HG03135 (cell line): Measurements from ENCODE around the gene DOLPP1.
"Not testable (repeated sequence)": the region's sequence is repeated elsewhere in the genome, so short reads cannot be mapped to it uniquely, and the experiment has no call there.

Experiments
- ATAC-seq: cut with Tn5 transposase; IDR thresholded peaks from one replicate; pipeline ENCODE4 v1.9.1; 2021; ENCODE audit warnings: mild to moderate bottlenecking, moderate library complexity; ENCODE audit not compliant: unreplicated experiment

DOLPP1 gene

DNA sequence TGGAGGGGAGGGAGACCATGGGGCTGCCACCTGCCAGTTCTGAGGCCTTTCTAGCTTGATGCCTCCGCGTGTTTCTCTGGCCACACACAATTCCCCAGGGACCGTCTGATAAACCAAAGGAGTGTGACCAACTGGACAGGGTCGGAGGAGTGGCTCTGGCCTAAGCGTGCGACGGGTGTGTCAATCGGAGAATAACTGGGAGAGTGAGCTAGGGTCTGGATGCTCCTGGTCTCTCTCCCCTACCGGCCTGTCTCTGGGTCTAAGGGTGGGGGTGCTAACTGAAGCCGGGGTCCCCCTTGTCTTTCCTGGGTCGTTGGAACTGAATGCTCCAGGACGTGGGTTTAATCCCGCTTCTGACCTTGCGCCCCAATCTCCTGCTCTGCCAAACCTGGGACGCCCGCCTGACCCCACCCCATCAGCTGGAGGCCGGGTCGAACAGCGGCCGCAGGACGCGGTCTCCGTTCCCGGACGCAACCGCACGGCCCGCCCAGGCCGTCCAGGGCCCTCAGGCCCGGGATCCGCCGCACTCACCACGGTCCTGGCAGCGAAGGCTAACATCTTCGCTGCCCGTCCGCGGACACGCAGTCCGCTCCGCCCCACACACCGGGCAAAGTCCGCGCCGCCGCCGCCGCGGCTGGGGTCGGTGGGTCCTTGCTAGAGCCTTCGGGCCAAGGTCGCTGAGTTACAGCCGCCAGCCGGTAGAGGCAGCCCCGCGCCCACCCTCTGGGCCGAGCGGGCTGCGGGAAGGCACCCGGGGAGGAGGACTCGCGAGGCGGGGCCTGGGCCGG is 29.2 kb downstream of the DOLPP1 start:
- ATAC-seq = peak; percentile 5

DNA sequence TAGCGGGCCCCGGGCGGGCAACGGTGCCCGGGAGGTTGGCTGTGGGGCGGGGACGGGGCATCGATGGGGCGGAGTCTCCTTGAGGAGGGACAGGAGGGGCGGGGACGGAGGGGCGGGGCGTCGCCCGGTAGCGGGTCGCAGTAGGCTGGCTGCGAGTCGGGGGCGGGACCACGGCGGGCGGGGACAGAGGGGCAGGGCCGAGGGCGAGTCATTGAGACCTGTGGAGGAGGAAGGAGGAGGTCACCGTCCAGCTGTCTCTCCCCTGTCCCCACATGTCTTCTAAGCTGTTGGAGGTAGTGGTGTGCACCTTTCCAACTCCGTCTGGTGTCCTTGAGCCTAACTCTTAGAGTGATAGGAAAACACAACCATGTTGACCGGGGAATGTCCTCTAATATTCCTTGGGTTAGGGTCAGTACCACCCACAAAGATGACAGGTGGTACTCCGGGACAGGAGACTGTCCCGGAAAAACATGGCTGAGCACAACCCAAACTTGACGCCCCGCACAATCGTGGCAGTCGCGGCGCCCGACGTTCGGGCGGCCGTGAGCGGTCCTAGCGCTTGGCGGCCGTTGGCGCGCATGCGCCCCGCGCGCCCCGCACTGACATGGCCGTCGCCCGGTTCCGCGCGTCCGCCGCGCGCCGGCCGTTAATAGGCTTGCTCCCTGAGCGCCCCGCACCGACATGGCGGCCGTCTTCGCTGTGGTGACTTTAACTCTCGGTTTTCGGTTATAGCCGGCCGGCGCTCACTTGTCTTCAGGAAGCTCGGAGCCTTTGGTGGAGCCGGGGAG is 30.0 kb downstream of the DOLPP1 start, which contains the start of the genes CRAT and PTPA:
Gene CRAT, minus strand, starts transcription at position 54 of the 788 bp plus-strand sequence. CDS start 284 bp downstream, outside the sequence.
Gene PTPA, plus strand, starts transcription at position 676 of the 788 bp plus-strand sequence. CDS start 186 bp downstream, outside the sequence.
- ATAC-seq = peak; percentile 79

DNA sequence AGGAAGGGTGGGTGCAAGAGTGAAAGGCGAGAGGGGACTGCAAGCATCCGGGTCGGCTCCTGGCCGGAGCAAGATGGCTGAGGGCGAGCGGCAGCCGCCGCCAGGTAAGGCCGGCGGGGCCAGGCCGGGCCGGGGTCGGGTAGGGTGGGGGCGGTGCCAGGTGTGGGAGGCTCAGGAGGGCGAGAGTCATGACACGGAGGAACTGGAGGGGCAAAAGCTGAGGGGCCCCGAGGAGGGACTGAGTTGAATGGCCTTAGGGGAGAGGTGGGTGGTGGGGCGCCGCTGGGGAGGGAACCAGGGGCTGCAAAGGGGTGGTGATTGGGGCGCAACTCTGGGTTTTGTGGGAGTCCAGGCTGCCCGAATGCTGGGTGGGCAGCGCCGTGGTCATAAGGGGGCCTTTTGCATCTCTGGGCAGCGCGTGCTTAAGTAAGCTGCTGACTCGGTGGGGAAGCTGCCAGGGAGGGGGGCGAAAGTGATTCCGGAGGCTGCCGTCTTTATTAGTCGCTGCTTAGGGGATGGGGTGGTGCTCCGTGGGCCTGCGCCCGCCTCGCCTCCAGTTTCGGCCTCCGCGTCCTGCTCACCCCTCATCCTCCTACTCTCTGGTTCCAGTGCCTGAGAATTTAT is 30.7 kb downstream of the DOLPP1 start:
- no peak for ATAC-seq

DNA sequence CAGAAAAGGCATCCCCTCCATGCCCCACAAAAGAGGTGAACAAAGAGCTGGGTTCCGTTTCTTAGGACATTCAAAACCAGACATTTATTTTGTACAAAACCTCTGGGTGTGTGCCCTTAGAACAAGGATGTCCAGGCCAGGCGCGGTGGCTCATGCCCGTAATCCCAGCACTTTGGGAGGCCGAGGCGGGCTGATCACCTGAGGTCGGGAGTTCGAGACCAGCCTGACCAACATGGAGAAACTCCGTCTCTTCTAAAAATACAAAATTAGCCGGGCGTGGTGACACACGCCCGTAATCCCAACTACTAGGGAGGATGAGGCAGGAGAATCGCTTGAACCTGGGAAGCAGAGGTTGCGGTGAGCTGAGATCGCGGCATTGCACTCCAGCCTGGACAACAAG is 31.6 kb downstream of the DOLPP1 start:
- not testable (repeated sequence) for ATAC-seq

DNA sequence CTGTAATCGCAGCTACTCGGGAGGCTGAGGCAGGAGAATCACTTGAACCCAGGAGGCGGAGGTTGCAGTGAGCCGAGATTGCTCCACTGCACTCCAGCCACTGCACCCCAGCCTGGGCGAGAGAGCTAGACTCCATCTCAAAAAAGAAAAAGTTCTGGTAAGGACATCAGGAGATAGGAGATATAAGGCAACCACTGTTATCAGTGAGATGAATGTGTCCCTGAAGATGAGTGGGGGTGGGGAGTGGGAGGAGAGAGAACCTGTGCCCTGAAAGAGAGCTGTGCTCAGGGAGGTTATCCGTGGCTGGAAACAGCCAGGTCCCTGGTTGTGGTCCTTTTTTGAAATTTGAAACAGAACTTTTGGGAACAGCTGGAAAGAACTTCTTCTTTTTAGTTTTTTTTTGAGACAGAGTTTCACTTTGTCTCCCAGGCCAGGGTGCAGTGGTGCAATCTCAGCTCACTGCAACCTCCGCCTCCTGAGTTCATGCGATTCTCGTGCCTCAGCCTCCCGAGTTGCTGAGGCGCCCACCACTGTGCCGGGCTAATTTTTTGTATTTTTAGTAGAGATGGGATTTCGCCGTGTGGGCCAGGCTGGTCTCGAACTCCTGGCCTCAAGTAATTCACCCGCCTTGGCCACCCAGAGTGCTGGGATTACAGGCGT is 32.9 kb downstream of the DOLPP1 start:
- ATAC-seq = no peak

DNA sequence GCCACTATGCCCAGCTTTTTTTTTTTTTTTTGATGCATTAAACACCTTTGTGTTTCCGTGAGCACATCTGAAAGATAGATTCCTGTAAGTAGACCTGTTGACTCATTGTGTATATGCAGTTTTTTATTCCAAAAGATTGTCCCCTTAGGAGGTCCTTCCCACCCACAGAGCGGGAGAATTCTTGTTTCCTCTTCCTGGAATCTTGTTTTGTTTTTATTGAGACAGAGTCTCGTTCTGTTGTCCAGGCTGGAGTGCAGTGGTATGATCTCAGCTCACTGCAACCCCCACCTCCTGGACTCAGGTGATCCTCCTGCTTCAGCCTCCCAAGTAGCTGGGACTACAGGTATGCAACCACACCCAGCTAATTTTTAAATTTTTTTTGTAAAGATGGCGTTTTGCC is 37.9 kb downstream of the DOLPP1 start:
- no peak for ATAC-seq

DNA sequence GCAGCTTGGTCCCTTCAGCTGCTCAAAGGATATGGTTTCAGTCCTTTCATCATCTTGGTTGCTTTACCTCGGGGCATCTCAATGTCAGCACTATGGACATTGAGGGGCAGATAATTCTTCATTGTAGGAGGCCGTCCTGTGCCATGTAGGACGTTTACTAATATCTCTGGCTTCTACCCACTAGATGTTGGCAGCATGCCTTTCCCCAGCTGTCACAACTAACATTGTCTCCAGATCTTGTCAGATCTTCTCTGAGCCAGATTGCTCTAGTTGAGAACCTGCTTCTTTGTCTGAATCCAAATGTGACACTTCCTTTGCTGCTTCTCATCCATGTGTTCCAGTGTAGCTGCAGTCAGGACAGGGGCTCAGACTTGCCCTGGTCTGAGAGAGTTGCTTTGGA is 40.6 kb downstream of the DOLPP1 start:
- ATAC-seq = no peak

DNA sequence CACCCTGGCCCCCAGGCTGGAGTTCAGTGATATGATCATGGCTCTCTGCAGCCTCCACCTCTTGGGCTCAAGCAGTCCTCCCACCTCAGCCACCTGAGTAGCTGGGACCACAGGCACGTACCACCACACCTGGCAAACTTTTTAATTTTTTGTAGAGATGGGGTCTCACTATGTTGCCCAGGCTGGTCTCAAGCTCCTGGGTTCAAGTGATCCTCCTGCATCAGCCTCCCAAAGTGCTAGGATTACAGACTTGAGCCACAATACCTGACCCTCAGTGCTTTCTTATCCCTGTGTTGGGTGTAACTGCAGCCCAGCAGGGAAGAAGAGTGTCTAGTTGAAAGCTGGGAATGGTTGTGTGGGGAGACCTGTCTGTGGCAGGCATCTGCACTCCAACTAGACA is 41.2 kb downstream of the DOLPP1 start:
- ATAC-seq = no peak

DNA sequence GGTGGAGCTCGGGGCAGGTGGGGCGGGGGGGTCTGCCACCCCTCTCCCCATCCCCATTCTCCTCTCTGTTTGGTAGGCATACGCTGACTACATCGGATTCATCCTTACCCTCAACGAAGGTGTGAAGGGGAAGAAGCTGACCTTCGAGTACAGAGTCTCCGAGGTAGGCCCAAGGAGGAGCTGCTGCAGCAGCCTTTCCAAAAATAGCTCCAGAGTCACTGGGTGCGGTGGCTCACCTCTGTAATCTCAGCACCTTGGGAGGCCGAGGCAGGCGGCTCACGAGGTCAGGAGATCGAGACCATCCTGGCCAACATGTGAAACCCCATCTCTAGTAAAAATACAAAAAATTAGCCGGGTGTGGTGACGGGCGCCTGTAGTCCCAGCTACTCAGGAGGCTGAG is 42.1 kb downstream of the DOLPP1 start:
- ATAC-seq = not testable (repeated sequence)

DNA sequence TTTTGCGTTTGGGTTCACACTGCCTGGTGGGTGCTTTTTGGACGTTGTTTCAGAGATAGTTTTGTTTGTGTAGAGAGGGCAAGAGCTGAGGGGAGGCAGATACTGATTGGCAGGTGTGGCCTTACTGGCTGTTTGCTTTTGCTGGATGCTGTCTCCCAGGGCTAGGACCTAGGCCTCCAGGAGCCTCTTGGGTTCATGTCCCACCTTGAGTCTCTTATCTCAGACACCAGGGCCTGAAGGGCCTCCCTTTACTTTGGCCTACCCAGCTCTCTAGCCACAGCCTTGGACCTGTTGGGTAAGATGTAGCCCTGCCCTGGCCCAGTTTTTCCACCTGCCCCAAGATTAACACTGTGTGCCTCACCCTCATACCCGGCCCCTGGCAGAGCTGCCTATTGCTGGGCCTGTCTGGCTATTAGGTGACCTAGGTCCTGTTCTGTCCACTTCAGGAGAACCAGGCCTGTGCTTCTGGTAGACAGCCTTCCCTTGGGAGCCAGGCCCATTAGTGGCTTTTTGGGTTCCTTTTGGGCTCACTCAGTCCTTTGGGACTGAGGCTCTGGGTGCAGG is 43.7 kb downstream of the DOLPP1 start:
- no peak for ATAC-seq

DNA sequence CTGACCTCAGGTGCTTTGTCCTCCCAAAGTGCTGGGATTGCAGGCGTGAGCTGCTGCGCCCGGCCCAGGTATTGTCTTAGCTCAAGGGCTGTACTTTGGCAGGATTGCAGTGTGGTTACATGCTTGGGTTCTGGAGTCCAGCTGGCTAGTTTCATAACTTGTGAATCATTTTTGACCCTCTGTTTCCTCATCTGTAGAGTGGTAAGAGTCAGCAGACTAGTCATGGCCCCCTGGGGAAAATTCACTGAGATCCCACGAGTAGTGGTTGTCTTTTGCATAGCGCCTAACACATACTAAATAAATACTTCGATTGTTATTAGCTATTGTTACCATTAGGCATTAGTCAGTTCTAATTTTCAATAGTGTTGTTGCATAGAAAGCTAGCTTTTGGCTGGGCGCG is 44.6 kb downstream of the DOLPP1 start:
- no peak for ATAC-seq

DNA sequence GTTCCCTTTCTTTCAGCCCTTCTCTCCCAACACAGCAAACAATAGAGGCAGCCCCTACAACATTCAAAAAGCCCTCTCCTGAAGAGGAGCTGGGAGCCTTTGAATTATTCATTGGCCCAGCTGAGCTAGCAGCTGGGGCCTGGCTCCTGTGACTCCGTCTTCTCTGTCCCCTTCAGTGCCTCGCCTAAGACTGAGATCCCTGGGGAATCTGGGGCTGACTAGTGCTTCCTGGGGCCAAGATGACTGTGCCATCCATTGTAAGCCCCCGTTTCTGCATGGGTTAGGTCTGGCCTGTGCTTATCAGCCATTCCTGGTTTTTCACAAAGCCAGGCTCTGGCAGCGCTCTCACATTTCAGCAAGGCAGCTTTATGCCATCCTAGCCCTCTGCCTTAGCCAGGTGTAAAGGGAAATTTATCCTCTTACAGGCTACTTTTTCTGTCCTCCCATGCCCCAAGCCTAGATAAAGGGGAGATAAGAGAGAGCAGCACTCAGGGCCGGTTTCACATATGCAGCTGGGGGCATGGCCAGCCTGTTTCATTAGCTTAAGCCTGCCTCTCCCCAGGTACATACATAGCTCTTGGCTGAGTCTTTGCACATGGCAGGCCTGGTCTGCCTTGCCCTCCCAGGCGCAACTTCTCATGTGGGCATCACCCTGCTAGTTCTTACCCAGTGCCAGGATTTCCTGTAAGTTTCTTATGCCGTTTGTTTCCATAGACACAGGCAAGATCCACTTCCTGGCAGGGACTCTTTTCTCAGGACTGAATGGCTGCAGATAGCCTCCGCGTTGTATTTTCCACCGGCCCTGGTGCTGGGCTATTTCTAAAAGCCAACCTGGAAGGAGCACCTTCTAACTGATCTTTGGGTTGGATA is 46.1 kb downstream of the DOLPP1 start:
- no peak for ATAC-seq

DNA sequence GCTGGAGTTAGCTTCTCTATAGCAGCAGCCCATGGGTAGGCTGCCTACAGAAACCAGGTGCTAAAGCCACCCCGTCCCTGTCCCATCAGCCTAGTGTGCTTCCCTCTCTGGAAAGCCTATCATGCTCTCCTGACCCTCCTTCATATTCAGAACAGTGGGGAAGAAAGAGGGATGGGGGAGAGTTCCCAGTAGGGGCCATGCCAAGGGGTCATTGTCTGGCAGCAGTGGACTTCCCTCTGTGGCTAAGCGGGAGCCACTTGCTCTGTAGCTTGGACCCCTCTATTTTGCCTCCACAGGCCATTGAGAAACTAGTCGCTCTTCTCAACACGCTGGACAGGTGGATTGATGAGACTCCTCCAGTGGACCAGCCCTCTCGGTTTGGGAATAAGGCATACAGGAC is 47.8 kb downstream of the DOLPP1 start:
- no peak for ATAC-seq

DNA sequence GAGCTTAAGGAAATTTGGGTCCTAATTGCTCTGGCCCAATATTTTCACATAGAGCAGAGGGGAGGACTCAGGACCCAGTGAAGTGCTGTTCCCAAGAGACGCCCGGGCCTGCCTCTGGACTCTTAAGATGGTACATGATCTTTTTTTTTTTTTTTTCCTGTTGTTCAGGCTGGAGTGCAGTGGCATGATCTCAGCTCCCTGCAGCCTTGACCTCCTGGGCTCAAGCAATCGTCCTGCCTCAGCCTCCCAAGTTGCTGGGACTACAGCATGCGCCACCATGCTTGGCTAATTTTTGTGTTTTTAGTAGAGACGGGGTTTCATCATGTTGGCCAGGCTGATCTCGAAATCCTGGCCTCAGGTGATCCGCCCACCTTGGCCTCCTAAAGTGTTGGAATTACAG is 49.4 kb downstream of the DOLPP1 start:
- not testable (repeated sequence) for ATAC-seq

DNA sequence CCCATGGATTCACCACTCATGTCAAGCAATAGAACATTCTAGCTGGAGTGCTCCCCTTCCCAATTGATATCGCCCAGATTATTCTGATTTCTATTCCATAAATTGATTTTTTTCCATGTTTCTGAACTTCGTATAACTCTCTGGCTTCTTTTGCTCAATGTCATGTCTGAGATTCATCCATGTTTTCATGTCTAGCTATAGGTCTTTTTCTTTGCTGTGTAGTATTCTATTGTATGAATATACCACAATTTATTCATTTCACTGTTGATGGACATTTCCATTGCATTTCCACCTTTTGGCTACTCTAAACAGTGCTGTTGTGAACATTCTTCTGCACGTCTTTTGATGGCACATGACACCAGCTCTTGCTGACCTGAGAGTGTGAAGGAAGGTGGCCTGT is 49.9 kb downstream of the DOLPP1 start:
- no peak for ATAC-seq

DNA sequence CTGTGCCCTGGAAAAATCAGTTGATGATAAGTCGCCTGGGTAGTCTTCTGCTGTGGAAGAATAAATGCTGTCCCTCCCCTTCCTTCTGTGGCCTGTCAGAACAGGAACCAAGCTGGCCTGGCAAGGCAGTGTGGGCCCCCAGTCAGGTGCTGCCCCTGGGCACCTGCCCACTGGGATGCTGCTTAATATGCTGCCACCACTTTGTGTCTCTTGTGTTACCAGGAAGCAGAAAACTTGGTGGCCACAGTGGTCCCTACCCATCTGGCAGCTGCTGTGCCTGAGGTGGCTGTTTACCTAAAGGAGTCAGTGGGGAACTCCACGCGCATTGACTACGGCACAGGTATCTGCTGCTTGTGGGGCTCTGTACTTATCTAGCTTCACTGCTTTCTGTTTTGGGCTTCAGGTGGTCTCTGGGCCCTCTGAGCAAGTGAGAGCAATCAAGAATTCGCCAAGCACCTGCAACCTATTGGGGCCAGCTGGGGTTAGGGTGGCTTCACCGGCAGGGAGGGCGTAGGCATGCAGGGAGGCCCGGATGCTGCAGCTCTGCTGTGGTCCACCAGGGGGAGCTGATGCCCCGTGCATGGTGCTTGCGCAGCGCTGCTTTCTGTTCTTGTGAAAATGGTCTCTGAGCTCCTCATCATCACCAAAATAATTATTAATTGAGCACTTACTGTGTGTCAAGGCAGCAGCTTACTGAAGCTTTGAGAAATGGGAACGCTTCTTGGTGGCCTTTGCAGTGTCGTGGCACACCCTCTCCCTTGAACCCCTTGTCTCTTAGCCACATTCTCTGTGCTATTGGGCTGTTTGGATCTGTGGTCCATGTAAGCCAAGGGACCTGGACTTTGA is 50.6 kb downstream of the DOLPP1 start:
- ATAC-seq = no peak

DNA sequence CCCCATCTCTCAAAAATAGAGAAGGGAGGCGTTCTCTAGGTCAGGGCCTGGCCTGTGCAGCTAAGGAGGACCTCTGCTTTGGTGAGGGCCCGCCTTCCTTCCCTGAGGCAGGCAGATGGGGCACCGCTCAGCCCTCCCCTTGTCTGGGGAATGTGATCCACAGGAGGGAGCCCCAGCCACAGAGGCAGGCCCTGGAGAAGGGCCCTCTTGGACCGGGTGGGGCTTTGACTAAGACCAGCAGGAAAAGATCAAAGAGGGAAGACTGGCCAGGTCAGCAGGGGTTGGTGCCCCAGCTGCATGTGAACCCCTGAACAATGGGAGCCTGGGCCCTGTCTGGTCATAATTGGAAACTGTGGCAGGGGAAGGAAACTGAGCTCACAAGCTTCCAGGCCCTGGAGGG is 52.2 kb downstream of the DOLPP1 start:
- no peak for ATAC-seq

DNA sequence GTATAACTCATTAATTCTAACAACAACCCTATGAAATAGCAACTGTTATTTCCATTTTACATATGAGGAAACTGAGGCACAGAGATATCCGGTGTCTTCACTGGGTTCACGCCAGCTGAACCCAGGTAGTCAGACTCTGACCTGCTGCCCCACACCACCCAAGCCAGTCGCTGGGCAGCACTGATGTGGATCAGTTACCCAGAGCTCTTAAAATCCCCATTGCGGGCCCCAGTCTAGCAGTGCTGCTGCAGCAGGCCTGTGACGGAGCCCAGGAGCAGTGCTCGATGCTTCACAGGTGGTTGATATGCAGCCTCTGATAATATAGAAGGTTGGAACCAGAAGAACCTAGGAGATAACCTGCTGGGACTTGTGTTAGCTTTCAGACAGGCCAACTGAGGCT is 54.6 kb downstream of the DOLPP1 start:
- ATAC-seq = no peak
